Measurements from ENCODE around the gene TAOK2. TPM values are rescaled to one million over a fixed set of nuclear protein-coding genes. Genes with fewer than 3 reads are reported as not detected.
"Not testable (repeated sequence)": the region's sequence is repeated elsewhere in the genome, so short reads cannot be mapped to it uniquely, and the experiment has no call there.

TAOK2 gene
- total RNA-seq, 2 donors from 2014 or later = 34.9 to 44.0 TPM

DNA sequence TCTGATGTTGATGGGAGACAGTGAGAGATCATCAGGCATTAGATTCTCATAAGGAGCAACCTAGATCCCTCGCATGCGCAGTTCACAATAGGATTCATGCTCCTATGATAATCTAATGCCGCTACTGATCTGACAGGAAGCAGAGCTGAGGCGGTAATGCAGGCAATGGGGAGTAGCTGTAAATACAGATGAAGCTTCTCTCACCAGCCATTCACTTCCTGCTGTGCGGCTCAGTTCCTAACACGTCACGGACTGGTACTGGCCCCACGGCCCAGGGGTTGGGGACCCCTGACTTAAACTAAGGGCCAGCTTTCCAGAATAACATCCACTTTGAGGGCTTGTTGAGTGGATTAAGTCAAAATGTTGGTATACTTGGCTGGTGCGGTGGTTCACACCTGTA is 14.4 kb upstream of the TAOK2 start:
- Mint-ChIP-seq H3K36me3 (ENCODE audit: low read depth) (peaks cover 10% of the 10 kb centered on the region), H3K27ac (no peak overlapping the region), H3K4me3 (no peak overlapping the region), H3K27me3 (no peaks in the 10 kb centered on the region), H3K9me3 (no peaks in the 10 kb centered on the region), H3K4me1 (peaks cover 17% of the 10 kb centered on the region)
- ATAC-seq (replicated peaks) = no peak

DNA sequence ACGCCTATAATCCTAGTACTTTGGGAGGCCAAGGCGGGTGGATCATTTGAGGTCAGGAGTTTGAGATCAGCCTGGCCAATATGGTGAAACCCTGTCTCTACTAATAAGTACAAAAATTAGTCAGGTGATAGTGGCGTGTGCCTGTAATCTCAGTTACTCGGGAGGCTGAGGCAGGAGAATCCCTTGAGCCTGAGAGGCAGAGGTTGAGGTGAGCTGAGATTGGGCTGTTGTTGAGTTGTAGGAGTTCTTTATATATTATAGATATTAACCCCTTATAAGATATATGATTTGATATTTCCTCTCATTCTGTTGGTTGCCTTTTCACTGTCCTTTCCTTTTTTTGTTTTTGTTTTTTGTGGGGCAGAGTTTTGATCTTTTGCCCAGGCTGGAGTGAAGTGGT is 13.8 kb upstream of the TAOK2 start:
- H3K9me3 Mint-ChIP-seq; H3K27me3 Mint-ChIP-seq; H3K27ac Mint-ChIP-seq; H3K4me3 Mint-ChIP-seq; ATAC-seq (replicated peaks): not testable (repeated sequence)
- H3K36me3 Mint-ChIP-seq (ENCODE audit: low read depth) = peaks cover 10% of the 10 kb centered on the region
- H3K4me1 Mint-ChIP-seq = peaks cover 17% of the 10 kb centered on the region

- Mint-ChIP-seq H3K27ac (peak overlapping the region; percentile 85), H3K27me3 (no peaks in the 10 kb centered on the region), H3K4me3 (peak overlapping the region; percentile 92), H3K36me3 (ENCODE audit: low read depth) (peaks cover 10% of the 10 kb centered on the region), H3K4me1 (peaks cover 17% of the 10 kb centered on the region), H3K9me3 (no peaks in the 10 kb centered on the region)
- no peak for ATAC-seq (replicated peaks)
These were observed 12.6 kb upstream of the TAOK2 start for GRCh38 chr16:29961127-29961478.

DNA sequence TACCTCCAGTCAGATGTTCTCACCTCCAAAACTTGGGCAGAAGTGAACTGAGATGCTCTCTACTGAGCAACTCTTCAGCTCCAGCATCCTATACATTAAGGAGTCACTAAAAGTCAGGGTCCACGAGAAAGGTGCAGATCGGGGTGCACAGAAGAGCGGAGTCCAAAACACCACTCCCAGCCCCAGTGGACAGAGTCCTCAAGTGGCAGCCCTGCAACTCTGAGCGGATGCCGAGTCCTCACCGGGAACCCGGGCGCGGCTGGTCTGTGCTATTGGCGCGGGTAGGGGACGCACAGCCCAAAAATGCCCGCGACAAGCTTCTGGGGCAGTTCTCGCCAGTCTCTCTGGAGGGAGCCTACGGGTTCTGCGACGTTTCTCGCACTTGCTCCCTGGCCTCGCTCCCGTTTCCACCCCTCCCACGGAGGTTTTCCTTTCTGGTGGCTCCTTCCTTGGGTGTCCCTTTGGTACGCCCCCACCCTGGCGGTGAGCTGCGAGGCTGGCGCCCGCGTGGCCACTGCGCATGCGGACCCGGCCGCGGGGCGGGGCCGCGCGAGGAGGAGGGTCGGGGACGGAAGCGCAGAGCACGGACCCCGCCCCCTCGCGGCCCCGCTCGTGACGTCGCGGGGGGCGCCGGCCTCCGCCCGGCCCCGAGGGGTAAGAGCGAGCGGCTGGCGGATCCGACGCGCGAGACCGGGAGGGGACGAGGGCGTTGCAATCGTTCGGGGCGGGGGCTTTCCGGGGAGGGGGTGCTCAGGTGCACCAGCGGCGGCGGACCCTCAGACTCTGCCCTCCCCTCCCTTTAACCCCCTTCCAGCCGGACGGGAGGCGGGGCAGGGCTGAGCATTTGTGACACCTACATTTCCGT is 12.0 kb upstream of the TAOK2 start, which contains the start of gene TMEM219:
Gene TMEM219 (plus strand): TSS at position 601 of the 865 bp plus-strand sequence. CDS start 1,065 bp downstream, outside the sequence.
- Mint-ChIP-seq H3K36me3 (ENCODE audit: low read depth) (peaks cover 10% of the 10 kb centered on the region), H3K4me3 (peak within 1 kb of the TSS; percentile 92), H3K27me3 (no peaks in the 10 kb centered on the region), H3K4me1 (peaks cover 17% of the 10 kb centered on the region), H3K9me3 (no peaks in the 10 kb centered on the region), H3K27ac (peak within 1 kb of the TSS; percentile 88)
- peak; percentile 93 for ATAC-seq (replicated peaks)

GRCh38 chr16:29962344-29962994 is 11.2 kb upstream of the TAOK2 start:
- H3K27ac Mint-ChIP-seq = peak overlapping the region; percentile 88
- peaks cover 14% of the 10 kb centered on the region for H3K36me3 Mint-ChIP-seq (ENCODE audit: low read depth)
- H3K4me1 Mint-ChIP-seq = peaks cover 17% of the 10 kb centered on the region
- H3K27me3 Mint-ChIP-seq = no peaks in the 10 kb centered on the region
- no peaks in the 10 kb centered on the region for H3K9me3 Mint-ChIP-seq
- peak overlapping the region; percentile 92 for H3K4me3 Mint-ChIP-seq
- ATAC-seq (replicated peaks) = no peak

DNA sequence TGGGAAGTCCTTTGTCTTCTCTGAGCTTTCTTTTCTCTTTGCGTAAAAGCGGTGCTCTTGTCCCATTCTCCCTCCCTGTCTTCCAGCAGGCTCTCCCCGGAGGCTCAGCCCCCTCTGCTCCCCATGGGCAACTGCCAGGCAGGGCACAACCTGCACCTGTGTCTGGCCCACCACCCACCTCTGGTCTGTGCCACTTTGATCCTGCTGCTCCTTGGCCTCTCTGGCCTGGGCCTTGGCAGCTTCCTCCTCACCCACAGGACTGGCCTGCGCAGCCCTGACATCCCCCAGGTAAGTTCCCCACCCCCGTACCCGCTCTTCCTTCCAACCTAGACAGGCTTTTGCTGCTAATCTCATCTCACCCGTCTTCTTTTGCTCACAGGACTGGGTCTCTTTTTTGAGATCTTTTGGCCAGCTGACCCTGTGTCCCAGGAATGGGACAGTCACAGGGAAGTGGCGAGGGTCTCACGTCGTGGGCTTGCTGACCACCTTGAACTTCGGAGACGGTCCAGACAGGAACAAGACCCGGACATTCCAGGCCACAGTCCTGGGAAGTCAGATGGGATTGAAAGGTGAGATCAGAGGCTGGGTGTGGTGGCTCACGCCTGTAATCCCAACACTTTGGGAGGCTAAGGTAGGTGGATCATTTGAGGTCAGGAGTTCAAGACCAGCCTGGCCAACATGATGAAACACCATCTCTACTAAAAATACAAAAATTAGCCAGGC is 10.5 kb upstream of the TAOK2 start:
- Mint-ChIP-seq H3K4me1 (peaks cover 17% of the 10 kb centered on the region), H3K27me3 (no peaks in the 10 kb centered on the region), H3K9me3 (no peaks in the 10 kb centered on the region), H3K36me3 (ENCODE audit: low read depth) (peaks cover 21% of the 10 kb centered on the region), H3K27ac (peak overlapping the region; percentile 88), H3K4me3 (peak overlapping the region; percentile 92)
- ATAC-seq (replicated peaks) = no peak

DNA sequence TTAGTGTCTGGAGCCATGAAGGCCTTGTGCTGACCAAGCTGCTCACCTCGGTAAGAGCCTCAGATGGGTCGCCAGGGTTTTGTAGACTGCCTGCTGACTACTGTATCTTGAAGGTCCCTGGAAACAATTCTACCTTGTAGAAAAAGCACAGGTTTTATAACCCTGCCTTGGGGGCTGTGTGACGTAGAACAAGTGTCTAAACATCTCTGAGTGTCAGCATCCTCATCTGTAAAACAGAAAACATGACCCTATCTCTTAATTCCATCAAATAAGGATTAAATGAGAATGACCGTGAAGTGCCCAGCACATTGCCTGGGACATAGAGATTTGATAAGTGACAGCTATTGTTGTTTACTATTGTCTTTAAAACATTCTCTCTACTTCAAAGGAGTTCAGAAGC is 5.5 kb upstream of the TAOK2 start:
- H3K36me3 Mint-ChIP-seq (ENCODE audit: low read depth) = peaks cover 39% of the 10 kb centered on the region
- H3K27me3 Mint-ChIP-seq = no peaks in the 10 kb centered on the region
- H3K4me1 Mint-ChIP-seq = peaks cover 8% of the 10 kb centered on the region
- H3K27ac Mint-ChIP-seq = peak overlapping the region; percentile 68
- H3K9me3 Mint-ChIP-seq = no peaks in the 10 kb centered on the region
- H3K4me3 Mint-ChIP-seq = no peak overlapping the region
- ATAC-seq (replicated peaks) = no peak

- H3K4me3 Mint-ChIP-seq = no peak overlapping the region
- ATAC-seq (replicated peaks) = no peak
- H3K27me3 Mint-ChIP-seq = no peaks in the 10 kb centered on the region
- no peak overlapping the region for H3K27ac Mint-ChIP-seq
- H3K36me3 Mint-ChIP-seq (ENCODE audit: low read depth) = peaks cover 47% of the 10 kb centered on the region
- no peaks in the 10 kb centered on the region for H3K9me3 Mint-ChIP-seq
- H3K4me1 Mint-ChIP-seq = peaks cover 27% of the 10 kb centered on the region
These were observed 2.4 kb upstream of the TAOK2 start for GRCh38 chr16:29971304-29971703.

DNA sequence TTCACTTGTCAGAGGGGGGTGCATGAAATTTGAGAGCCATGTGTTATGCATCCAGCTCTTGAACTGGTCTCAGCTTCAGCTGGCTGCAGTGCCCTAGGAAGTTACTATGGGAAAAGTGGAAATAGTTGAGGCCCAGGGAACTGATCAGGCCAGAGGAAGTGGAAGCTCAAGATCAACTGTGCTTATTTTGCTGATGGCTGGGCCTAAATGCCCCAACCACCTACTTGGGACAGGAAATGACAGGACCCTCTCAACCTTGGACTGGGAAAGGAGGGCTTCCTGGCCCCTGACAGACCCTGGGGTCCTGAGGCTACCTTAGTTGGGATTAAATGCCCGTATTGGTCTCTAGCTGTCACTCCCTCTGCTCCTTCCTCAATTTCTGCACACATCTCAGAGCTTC is 1.2 kb upstream of the TAOK2 start:
- no peaks in the 10 kb centered on the region for H3K27me3 Mint-ChIP-seq
- H3K9me3 Mint-ChIP-seq = no peaks in the 10 kb centered on the region
- peaks cover 27% of the 10 kb centered on the region for H3K4me1 Mint-ChIP-seq
- H3K27ac Mint-ChIP-seq = no peak overlapping the region
- ATAC-seq (replicated peaks) = no peak
- peaks cover 43% of the 10 kb centered on the region for H3K36me3 Mint-ChIP-seq (ENCODE audit: low read depth)
- peak overlapping the region; percentile 95 for H3K4me3 Mint-ChIP-seq

GRCh38 chr16:29972992-29973383 is 680 bp upstream of the TAOK2 start:
- peaks cover 42% of the 10 kb centered on the region for H3K36me3 Mint-ChIP-seq (ENCODE audit: low read depth)
- H3K9me3 Mint-ChIP-seq = no peaks in the 10 kb centered on the region
- H3K27me3 Mint-ChIP-seq = no peaks in the 10 kb centered on the region
- peak overlapping the region; percentile 95 for H3K4me3 Mint-ChIP-seq
- ATAC-seq (replicated peaks) = no peak
- H3K27ac Mint-ChIP-seq = peak overlapping the region; percentile 93
- peaks cover 27% of the 10 kb centered on the region for H3K4me1 Mint-ChIP-seq

GRCh38 chr16:29974291-29975133 is 844 bp downstream of the TAOK2 start:
- no peak for ATAC-seq (replicated peaks)
- Mint-ChIP-seq H3K9me3 (no peaks in the 10 kb centered on the region), H3K4me3 (peak overlapping the region; percentile 95), H3K4me1 (peaks cover 22% of the 10 kb centered on the region), H3K36me3 (ENCODE audit: low read depth) (peaks cover 43% of the 10 kb centered on the region), H3K27me3 (no peaks in the 10 kb centered on the region), H3K27ac (peak overlapping the region; percentile 93)

DNA sequence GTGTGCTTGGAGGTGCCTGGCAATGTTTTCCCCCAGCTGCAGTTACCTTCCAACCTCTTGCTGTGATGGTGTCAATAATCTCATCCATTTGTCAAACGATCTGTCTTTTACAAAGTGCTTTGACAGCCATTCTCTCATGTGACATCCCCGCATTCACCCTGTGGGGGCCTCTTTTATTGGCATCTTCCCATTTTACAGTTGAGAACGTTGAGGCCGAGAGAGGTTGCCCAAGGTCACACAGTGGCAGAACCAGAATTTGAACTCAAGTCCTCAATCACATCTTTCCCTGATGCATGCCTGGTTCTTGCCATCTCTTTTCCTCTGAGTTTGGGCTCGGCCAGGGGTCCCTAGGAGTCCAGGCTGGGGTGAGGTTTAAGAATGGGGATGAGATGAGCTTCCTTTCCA is 1.5 kb downstream of the TAOK2 start:
- H3K27me3 Mint-ChIP-seq = no peaks in the 10 kb centered on the region
- H3K36me3 Mint-ChIP-seq (ENCODE audit: low read depth) = peaks cover 45% of the 10 kb centered on the region
- no peak for ATAC-seq (replicated peaks)
- H3K27ac Mint-ChIP-seq = peak overlapping the region; percentile 93
- peaks cover 22% of the 10 kb centered on the region for H3K4me1 Mint-ChIP-seq
- peak overlapping the region; percentile 95 for H3K4me3 Mint-ChIP-seq
- H3K9me3 Mint-ChIP-seq = no peaks in the 10 kb centered on the region

GRCh38 chr16:29975811-29976511 is 2.3 kb downstream of the TAOK2 start:
- ATAC-seq (replicated peaks) = no peak
- H3K4me1 Mint-ChIP-seq = peaks cover 22% of the 10 kb centered on the region
- peak overlapping the region; percentile 95 for H3K4me3 Mint-ChIP-seq
- no peaks in the 10 kb centered on the region for H3K27me3 Mint-ChIP-seq
- peak overlapping the region; percentile 93 for H3K27ac Mint-ChIP-seq
- H3K36me3 Mint-ChIP-seq (ENCODE audit: low read depth) = peaks cover 53% of the 10 kb centered on the region
- no peaks in the 10 kb centered on the region for H3K9me3 Mint-ChIP-seq

Measured in activated T-helper 17 cell treated with anti-CD3 and anti-CD28 coated beads, Interleukin-2, amount 50 U/mL, for 72 hours (primary cell).